RWPE1 (cell line): ENCODE measurements around the gene POU5F1.
"Not testable (repeated sequence)": the region's sequence is repeated elsewhere in the genome, so short reads cannot be mapped to it uniquely, and the experiment has no call there.

Experiments used
- CTCF ChIA-PET: fragments of 350-600 bp; sonication (Branson Sonifier 250); formaldehyde crosslinking; extraction: SDS; loops from one replicate; lab custom pipeline; 2021; lab: Yijun Ruan, JAX
- POLR2A ChIA-PET: fragments of 400-600 bp; formaldehyde crosslinking; extraction: SDS; loops from one replicate; lab custom pipeline; 2020; ENCODE audit warnings: antibody characterized with exemption; ENCODE audit not compliant: low non-redundant PET; lab: Yijun Ruan, JAX
- DNase-seq: peaks from one replicate; pipeline ENCODE4 v3.0.0; 2012; ENCODE audit warnings: low spot score
- H3K27ac ChIP-seq: fragments of 450-650 bp; 2 replicates; pipeline ENCODE4 v1.5.1; 2017
- TF ChIP-seq, protein P1 (sequence below): fragments of 450-650 bp; conservative IDR thresholded peaks from 2 replicates; pipeline ENCODE4 v1.5.1; 2017; ENCODE audit warnings: low read depth, mild to moderate bottlenecking

Gene POU5F1

DNA sequence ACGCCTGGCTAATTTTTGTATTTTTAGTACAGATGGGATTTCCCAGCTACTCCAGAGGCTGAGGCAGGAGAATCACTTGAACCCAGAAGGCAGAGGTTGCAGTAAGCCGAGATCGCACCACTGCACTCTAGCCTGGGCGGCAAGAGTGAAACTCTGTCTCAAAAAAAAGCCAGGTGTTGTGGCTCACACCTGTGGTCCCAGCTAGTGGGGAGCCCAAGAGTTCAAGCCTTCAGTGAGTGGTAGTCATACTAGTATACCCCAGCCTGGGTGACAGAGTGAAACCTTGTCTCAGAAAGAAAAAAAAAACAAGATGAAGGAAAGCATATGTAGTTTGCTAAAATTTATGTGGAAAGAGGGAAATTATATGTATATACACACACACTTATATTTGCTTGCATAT lies 20.0 kb upstream of the POU5F1 start:
- no peak for DNase-seq
- CTCF ChIA-PET = interaction anchor here (0.6 kb wide), 2 partner anchors 20 to 34 kb away, joined by 4 read pairs; no protein-coding TSS in a partner anchor
- POLR2A ChIA-PET = no interaction called here
- TF ChIP-seq, protein P1, sequence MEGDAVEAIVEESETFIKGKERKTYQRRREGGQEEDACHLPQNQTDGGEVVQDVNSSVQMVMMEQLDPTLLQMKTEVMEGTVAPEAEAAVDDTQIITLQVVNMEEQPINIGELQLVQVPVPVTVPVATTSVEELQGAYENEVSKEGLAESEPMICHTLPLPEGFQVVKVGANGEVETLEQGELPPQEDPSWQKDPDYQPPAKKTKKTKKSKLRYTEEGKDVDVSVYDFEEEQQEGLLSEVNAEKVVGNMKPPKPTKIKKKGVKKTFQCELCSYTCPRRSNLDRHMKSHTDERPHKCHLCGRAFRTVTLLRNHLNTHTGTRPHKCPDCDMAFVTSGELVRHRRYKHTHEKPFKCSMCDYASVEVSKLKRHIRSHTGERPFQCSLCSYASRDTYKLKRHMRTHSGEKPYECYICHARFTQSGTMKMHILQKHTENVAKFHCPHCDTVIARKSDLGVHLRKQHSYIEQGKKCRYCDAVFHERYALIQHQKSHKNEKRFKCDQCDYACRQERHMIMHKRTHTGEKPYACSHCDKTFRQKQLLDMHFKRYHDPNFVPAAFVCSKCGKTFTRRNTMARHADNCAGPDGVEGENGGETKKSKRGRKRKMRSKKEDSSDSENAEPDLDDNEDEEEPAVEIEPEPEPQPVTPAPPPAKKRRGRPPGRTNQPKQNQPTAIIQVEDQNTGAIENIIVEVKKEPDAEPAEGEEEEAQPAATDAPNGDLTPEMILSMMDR = no peak
- H3K27ac ChIP-seq = no peak overlapping the region

- DNase-seq, POLR2A ChIA-PET, H3K27ac ChIP-seq: not testable (repeated sequence)
- CTCF ChIA-PET = interaction anchor here (0.7 kb wide), 1 partner anchor 177 kb away, joined by 5 read pairs; no protein-coding TSS in a partner anchor
Observed at GRCh38 chr6:31189223-31189622, 18.7 kb upstream of the POU5F1 start.

- POLR2A ChIA-PET = no interaction called here
- no peak for DNase-seq
- CTCF ChIA-PET = no interaction called here
- peak overlapping the region; percentile 100 for H3K27ac ChIP-seq
- TF ChIP-seq, protein P1 = no peak
Observed at GRCh38 chr6:31187780-31188194, 17.3 kb upstream of the POU5F1 start.

- ChIA-PET POLR2A (no interaction called here), CTCF (no interaction called here)
- TF ChIP-seq, protein P1 = no peak
- peak overlapping the region; percentile 100 for H3K27ac ChIP-seq
- DNase-seq = no peak
Observed at GRCh38 chr6:31186052-31186734, 15.7 kb upstream of the POU5F1 start.

- H3K27ac ChIP-seq = peak overlapping the region; percentile 100
- POLR2A ChIA-PET, DNase-seq, CTCF ChIA-PET: not testable (repeated sequence)
Observed at GRCh38 chr6:31185695-31186051, 15.2 kb upstream of the POU5F1 start.

DNA sequence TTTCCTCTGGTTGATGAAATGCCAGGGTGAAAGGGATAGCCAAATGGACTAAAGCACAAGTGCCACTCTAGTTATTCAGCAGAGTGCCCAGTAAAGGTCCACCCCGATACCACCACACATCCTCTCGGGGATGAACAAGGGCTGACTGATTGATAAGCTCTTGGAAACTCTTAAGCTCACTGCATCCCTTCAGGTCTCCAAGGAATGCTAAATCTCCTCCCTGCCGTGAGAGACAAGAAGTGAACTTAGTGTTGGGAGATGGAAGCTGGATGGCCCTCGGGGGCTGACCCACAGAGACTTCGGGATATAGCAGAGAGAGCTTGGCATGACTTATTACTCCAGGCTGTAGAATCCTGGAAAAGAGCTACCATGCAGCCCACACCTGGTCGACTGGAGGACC lies 13.4 kb upstream of the POU5F1 start:
- DNase-seq, POLR2A ChIA-PET: not testable (repeated sequence)
- H3K27ac ChIP-seq = 0 out of 2 replicates have a peak overlapping the region, but pooled peaks have one; percentile 36
- CTCF ChIA-PET = interaction anchor here (0.9 kb wide), 1 partner anchor 104 kb away, joined by 3 read pairs; no protein-coding TSS in a partner anchor

DNA sequence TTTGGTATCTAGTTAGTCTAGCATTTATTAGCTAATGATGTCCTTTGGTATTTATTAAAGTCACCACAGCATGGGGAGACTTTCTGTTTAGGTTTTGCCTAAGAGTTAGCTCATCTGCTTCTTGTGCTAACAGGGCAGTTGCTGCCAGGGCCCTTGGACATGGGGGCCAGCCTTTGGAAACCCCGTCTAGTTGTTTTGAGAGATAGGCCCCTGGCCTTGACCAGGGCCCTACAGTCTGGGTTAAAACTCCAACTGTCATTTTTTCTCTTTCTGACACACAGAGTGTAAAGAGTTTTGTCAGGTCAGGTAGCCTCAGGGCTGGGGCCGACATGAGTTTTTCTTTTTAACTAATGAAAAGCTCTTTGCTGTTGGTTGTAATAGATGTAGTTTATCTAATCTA lies 12.8 kb upstream of the POU5F1 start:
- CTCF ChIA-PET = interaction anchor here (0.7 to 0.9 kb wide), 2 partner anchors 104 to 213 kb away, joined by 3 read pairs; no protein-coding TSS in a partner anchor
- H3K27ac ChIP-seq, POLR2A ChIA-PET, DNase-seq: not testable (repeated sequence)

GRCh38 chr6:31180500-31180899 lies 10.0 kb upstream of the POU5F1 start:
- DNase-seq = no peak
- TF ChIP-seq, protein P1 = no peak
- POLR2A ChIA-PET = no interaction called here
- H3K27ac ChIP-seq = no peak overlapping the region
- CTCF ChIA-PET = no interaction called here

DNA sequence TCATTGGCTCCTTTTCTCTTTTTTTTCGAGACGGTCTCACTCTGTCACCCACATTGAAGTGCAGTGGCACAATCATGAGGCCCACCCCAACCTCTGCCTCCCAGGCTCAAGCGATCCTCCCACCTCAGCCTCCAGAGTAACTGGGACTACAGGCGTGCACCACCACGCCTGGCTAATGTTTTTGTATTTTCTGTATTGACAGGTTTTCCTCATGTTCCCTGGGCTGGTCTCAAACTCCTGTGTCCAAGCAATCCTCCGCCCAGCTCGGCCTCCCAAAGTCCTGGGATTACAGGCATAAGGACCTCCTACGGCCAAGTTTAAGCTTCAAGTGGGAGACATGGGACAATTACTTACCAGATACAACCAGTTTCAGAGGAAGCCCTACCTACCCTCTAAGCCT lies 9.4 kb upstream of the POU5F1 start:
- H3K27ac ChIP-seq = no peak overlapping the region
- no peak for DNase-seq
- TF ChIP-seq, protein P1 = no peak
- CTCF ChIA-PET = no interaction called here
- POLR2A ChIA-PET = no interaction called here
